EH (cell line): Measurements from ENCODE around the gene TMEM45A.
A peak's percentile ranks its signal among the peaks of the same experiment; 100 is the strongest.
"Not testable (repeated sequence)": the region's sequence is repeated elsewhere in the genome, so short reads cannot be mapped to it uniquely, and the experiment has no call there.

Experiments used
- DNase-seq: peaks from one replicate; pipeline ENCODE4 v3.0.0-alpha.2; 2015; ENCODE audit warnings: low read depth

Gene TMEM45A

GRCh38 chr3:100533176-100533575 lies 40.8 kb downstream of the TMEM45A start:
- peak; percentile 93 for DNase-seq

DNA sequence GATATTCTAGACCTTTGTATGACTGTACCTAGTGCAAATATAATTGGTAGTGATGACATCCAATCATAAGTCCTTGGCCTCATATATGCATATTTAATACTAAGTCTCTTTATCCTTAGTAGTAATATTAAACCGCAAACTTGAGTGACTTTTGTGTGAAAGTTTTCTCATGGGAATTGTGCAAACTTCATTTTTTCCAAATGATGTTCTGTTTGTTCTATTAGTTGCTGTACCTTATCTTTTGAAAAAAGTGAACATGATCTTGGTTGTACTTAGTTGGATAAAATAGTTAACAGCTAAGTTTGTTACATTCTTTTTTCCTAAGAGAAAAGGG lies 43.2 kb downstream of the TMEM45A start:
- DNase-seq, result no peak

GRCh38 chr3:100536093-100536492 lies 43.7 kb downstream of the TMEM45A start:
- peak; percentile 43 for DNase-seq

DNA sequence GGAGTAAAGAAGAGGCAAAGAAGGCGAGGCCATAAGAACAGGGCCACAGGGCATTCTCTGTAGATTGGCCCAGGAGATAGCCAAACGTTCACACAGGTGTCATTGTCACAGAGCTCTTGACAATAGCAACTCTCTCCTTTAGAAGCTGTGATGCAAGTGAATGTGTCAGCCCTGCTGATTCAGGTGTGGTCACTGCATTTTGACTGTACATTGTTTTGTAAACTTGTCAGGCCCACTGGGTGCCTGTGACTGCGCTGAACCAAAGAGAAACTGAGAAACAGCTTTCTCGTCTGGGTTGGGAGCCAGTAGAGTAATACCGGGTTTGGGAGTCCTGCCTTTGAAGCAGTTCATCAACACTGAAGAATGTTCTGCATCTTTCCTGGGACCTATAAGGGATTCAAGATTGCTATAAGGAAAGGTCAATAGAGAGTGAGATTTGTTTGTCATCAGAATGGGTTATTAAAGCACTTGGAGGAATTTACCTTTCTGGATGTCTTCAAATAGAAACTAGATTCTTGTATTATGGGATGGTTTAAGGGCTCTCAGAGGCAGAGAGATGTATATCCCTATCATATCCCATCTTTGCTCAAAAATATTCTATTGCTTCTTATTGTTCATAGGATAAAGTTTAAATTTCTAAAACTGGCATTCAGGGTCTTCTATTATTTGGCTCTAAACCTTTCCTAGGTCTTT lies 45.4 kb downstream of the TMEM45A start:
- no peak for DNase-seq

- no peak for DNase-seq
Observed at GRCh38 chr3:100538339-100538706, 45.9 kb downstream of the TMEM45A start.

GRCh38 chr3:100540791-100541334 lies 48.4 kb downstream of the TMEM45A start:
- DNase-seq, result peak; percentile 80

- not testable (repeated sequence) for DNase-seq
Observed at GRCh38 chr3:100541428-100541827, 49.0 kb downstream of the TMEM45A start.

DNA sequence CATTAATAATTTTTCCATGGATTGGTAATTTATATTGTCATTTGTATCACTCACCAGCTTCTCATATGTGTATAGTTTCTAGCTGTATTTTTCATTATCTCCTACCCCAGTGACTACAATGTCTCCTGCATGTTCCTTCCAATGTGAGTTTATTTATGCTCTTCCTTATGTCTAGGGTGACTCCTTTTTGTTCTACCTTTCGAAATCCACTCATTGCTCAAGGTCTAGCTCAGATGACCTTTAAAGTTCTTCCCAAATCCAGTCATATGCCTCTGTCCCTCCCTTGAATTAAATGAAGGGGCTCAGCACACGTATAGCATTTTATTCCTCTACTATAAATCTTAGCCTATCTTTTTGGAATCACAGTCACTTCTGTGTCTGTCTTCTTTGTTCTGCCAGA lies 53.0 kb downstream of the TMEM45A start:
- no peak for DNase-seq

DNA sequence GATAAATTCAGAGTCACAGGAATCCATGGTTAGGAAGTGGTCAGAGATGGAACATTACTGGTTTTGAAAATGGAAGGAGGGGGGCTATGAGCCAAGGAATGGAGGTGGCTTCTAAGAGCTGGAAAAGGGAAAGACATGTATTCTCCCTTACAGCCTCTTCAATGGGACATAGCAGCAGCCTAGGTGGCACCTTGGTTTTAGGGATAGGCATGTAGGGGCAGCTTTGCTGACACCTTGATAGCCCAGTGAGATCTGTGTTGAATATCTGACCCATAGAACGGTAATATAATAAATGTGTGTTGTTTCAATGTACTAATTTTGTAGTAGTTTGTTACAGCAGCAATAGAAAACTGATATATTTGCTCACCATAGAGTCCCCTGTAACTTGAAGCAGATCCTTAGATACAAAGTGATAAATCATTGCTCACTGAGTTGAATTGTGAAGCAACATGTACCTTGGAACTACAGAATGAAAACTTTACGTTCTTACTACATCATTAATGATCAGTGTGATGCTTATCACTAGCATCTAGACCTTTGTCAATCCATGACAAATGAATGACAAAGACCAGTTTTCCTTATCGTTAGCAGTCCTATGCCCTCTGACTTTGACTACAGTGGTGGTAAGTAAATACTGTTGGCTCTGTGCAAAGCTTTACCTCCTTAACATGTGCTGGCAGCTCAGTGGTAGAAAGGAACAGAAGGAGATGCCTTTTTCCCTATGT lies 53.8 kb downstream of the TMEM45A start:
- no peak for DNase-seq

DNA sequence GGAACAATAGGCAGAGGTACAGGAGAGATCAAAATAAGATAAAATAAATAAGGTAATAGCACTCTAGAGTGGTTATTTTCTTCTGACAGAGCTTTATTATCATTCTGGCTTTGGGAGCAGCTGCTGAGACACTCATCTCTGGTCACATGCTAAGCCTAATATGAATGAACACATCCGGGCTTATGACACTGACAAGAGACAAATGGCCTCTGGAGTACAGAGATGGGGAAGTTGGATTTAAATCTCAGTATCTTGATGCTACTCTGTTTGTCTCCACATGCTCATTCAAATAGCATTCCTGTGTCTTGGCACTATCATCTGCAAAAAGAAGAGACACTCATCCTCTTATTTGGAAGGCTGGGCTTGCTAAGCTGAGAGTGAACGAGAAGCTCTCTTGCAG lies 55.6 kb downstream of the TMEM45A start:
- no peak for DNase-seq

DNA sequence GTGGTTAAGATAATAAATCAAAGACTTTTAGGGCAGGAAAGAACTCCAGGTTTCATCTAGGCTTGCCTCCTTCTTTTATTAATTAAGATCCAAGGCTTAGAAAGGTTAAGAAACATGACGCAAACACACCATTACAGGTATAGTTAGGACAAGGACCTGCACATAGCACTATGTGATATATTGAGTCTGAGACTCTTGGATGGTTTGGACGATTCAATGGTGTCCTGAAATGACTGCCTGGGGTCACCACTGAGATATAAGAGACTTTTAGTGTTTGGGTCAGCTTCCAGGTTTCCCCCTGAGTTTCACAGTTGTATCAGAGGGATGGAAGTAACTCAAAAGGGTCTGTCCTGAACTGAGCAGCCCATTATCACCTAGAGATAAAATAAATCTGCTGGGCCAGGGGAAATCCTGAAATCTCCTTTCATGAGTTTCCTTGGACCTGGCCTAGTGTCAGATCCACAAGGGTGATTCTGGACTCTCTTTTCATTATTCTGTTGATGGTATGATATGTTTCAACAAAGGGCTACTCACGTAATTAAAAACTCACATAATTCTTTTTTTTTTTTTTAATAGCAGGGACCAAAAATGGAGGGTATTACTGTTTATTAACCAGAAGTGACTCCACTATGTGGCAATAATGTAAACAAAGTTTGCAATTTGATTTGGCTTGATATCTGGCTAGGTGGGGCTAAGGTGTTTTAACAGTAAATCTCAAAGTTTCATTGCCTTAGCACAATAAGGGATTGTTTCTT lies 61.4 kb downstream of the TMEM45A start:
- no peak for DNase-seq

- no peak for DNase-seq
Observed at GRCh38 chr3:100554373-100554676, 61.9 kb downstream of the TMEM45A start.

DNA sequence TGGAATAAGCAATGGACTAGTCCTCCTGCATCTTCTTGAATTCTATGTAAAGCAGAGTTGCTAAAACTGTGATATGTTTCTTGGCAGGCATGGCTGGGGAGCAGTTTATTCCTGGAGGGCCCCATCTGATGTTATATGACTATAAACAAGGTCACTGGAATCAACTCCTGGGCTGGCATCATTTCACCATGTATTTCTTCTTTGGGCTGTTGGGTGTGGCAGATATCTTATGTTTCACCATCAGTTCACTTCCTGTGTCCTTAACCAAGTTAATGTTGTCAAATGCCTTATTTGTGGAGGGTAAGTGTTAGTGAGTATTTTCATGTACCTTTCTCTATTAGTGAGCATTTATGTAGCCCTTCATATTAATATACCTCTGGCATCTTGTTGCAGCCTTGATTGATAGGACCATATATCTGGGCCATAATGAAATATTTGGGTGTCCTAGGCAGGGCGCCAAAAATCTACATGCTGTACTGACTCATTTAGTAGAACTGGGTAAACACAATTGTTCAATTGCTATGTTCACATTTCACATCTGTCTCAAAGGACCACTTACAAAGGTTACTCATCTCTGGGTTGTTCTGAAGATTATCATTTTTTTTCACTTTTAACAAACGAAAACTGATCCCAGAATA lies 64.4 kb downstream of the TMEM45A start:
- peak; percentile 54 for DNase-seq

GRCh38 chr3:100558233-100558632 lies 65.8 kb downstream of the TMEM45A start:
- DNase-seq, result no peak

DNA sequence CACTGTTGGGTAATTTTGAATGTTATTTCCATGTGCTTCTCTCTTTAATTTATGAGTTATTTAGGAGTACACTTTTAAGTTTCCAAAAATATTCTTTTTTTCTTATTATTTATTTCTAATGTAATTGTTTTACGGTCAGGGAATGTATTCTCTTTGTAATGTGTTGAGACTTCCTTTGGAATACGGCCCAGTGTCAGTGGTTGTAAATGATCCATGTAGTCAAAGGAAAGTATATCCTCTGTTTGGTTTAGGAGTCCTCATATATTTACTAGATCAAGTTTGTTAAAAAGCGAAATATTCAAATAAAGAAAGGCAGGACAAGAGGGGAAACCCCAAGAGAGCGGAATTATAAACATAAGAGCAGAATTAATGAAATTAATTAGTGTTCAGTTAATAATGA lies 68.0 kb downstream of the TMEM45A start:
- peak; percentile 11 for DNase-seq

DNA sequence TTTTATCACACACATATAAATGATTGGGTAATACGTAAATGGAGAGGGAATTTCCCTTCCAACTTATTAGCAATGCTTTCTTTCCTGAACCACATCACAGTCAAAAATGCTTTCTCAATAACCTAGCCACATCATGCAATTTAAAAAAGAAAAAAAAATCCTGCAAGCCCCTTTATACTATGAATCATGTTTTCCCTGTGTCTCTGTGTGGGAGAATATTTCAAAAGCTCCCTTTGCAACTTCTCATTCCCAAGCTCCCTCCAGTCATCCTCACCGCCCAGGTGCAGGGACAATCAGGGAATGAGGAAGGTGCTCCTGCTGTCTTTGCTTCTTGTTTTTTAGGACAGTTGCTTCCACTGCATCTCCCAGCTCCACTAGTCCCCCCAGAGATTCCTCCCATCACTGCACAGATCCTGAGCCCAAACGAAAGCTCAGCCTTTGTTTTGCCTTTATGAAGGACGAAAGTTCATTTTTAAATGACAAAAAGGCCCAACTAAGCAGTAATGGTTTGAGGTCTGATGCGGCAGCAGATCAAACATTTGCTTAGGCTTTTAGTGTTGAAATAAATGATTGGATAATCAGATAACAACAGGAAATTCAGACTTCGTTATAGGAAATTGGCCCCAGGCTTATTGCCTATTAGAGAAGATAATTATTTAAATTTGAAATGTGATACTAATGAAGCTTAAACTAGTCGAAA lies 69.2 kb downstream of the TMEM45A start:
- DNase-seq, result peak; percentile 70

GRCh38 chr3:100562224-100562857 lies 69.9 kb downstream of the TMEM45A start:
- peak; percentile 46 for DNase-seq

DNA sequence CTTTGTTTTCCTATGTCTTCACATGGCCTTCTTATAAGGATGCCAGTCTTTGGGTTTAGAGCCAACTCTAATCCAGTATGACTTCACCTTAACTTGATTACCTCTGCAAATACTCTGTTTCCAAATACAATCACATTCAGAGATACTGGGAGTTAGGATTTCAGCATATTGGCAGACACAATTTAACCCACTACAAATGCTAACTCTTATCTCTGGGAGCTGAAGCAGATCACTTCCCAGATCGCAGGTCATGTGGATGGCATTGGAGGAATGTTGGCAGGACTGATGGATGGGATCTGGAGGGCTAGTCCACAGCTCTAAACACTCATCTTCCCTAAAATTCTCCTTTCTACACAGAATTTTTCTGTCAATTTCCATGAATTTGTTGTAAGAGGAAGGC lies 70.8 kb downstream of the TMEM45A start:
- DNase-seq, result peak; percentile 12

DNA sequence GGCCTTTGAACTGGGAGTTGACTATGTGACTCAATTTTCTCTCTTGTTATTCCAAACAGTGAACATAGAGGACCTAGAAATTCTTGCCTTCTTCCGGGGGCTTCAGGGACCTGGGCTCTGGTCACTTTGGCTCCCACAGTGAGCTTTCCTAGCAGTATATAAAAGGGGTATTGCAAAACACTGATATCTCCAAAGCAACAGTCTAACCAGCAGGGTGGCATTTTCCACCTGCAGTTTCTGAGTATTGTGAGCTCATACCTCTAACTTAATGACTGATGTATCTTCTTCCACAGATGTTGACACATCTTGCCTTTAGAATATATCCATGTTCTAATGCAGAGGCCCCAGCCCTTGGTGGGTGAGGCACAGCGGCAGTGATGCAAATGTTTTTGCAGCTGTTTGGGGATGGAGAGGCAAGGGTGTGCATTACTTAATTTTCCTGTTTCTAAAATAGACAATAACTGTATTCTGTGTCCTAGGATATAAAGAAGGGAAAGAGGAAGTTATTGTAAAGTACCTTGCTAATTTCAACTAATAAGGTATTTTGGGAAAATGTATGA lies 71.3 kb downstream of the TMEM45A start:
- no peak for DNase-seq

DNA sequence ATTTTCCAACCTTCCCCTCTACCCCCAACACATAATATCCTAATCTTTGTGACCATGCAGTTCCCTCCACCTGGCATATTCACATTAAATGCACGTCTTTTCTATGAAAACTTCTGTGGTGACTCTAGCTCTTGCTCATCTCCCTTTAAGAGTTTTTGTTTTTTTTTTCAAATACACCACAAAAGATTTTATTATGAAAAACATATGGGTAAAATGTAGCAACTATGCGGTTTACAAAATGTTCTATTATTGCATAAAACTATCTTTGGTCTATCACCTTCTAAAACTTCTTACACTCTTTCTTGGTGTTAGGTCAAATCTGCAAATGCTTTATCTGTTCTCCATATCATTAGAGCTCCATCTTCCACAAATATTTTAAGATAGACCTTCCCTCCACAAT lies 78.4 kb downstream of the TMEM45A start:
- DNase-seq, result no peak

DNA sequence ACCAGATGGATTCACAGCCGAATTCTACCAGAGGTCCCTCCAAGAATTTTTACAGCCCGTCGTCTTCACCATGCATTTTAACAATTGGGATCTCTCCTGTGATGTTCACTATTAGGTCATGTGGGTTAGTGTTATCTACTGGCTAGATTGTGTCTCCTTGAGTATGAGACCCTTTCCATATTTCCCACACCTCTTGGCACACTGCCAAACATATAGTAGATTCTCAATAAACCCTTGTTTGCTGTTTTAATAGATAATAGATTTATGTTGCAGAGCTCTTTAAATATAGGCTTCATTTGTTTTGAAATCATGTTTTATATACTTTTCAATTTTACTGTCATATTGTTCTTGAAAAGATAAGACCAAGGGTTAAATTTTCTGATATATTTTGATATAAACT lies 82.1 kb downstream of the TMEM45A start:
- DNase-seq, result no peak
